ENCODE data around the gene HERPUD1. TPM values are rescaled to one million over a fixed set of nuclear protein-coding genes. Genes with fewer than 3 reads are reported as not detected.

HERPUD1 gene
- total RNA-seq, 1 experiment from 2014 or later: 35.3 TPM

GRCh38 chr16:56948234-56948633 lies 16.3 kb downstream of the HERPUD1 start:
- no peak overlapping the region for H3K4me3 ChIP-seq
- DNase-seq: no peak
- POLR2A ChIA-PET (ENCODE audit: unreplicated experiment): no interaction called here
- H4K20me1 ChIP-seq (ENCODE audit: insufficient read depth): no peaks in the 10 kb centered on the region
- H3K27me3 ChIP-seq (ENCODE audit: insufficient read depth, low read depth): no peaks in the 10 kb centered on the region
- H3K4me2 ChIP-seq: no peak overlapping the region
- H3K27ac ChIP-seq: no peak overlapping the region
- no peaks in the 10 kb centered on the region for H3K9me2 ChIP-seq (ENCODE audit: insufficient read depth)
- CTCF ChIA-PET: no interaction called here
- peaks cover 16% of the 10 kb centered on the region; the same call in 1 of the 2 replicates for H3K36me3 ChIP-seq (ENCODE audit: low read depth)
- H3K79me2 ChIP-seq (ENCODE audit: low read depth): no peaks in the 10 kb centered on the region
- TF ChIP-seq EZH2 (IDR thresholded peaks at IDR 0.05; ENCODE audit: low read depth) (no peak), CTCF (conservative IDR thresholded peaks at IDR 0.05) (no peak)
- H3F3A ChIP-seq (ENCODE audit: insufficient read depth, low read depth): peaks cover 28% of the 10 kb centered on the region
- peaks cover 23% of the 10 kb centered on the region for H3K4me1 ChIP-seq (replicated peaks; ENCODE audit: insufficient read depth)
- intact Hi-C loops (cut with micrococcal nuclease; ENCODE audit: unreplicated experiment): loop anchor here (5.0 kb wide), 1 partner anchor 219 kb away; no protein-coding TSS in a partner anchor
- H3K9me3 ChIP-seq (ENCODE audit: insufficient read depth, low read depth): no peaks in the 10 kb centered on the region
- no TSS peak for BruUV-seq (replicated peaks)
- H2AFZ ChIP-seq: no peak overlapping the region

- Histone ChIP-seq H3K4me3 (no peak overlapping the region), H4K20me1 (ENCODE audit: insufficient read depth) (no peaks in the 10 kb centered on the region), H3K9me3 (ENCODE audit: insufficient read depth, low read depth) (no peaks in the 10 kb centered on the region), H3K79me2 (ENCODE audit: low read depth) (no peaks in the 10 kb centered on the region), H3K4me1 (replicated peaks; ENCODE audit: insufficient read depth) (peaks cover 5% of the 10 kb centered on the region), H3K36me3 (ENCODE audit: low read depth) (no peaks in the 10 kb centered on the region), H3F3A (ENCODE audit: insufficient read depth, low read depth) (peaks cover 10% of the 10 kb centered on the region), H3K27ac (no peak overlapping the region), H3K27me3 (ENCODE audit: insufficient read depth, low read depth) (no peaks in the 10 kb centered on the region), H3K4me2 (no peak overlapping the region), H3K9me2 (ENCODE audit: insufficient read depth) (no peaks in the 10 kb centered on the region), H2AFZ (no peak overlapping the region)
- intact Hi-C loops (cut with micrococcal nuclease; ENCODE audit: unreplicated experiment): loop anchor here (5.0 kb wide), 1 partner anchor 158 kb away; no protein-coding TSS in a partner anchor
- no peak for TF ChIP-seq EZH2 (IDR thresholded peaks at IDR 0.05; ENCODE audit: low read depth)
- no peak for TF ChIP-seq CTCF (conservative IDR thresholded peaks at IDR 0.05)
- CTCF ChIA-PET: no interaction called here
- DNase-seq: no peak
- POLR2A ChIA-PET (ENCODE audit: unreplicated experiment): no interaction called here
- no TSS peak for BruUV-seq (replicated peaks)
Measured at GRCh38 chr16:56950051-56950450, 18.1 kb downstream of the HERPUD1 start.

GRCh38 chr16:56950455-56950854 lies 18.5 kb downstream of the HERPUD1 start:
- Histone ChIP-seq H3K4me3 (no peak overlapping the region), H3K4me2 (no peak overlapping the region), H3K9me2 (ENCODE audit: insufficient read depth) (no peaks in the 10 kb centered on the region), H3K4me1 (replicated peaks; ENCODE audit: insufficient read depth) (peaks cover under 1% of the 10 kb centered on the region), H3K79me2 (ENCODE audit: low read depth) (no peaks in the 10 kb centered on the region), H3K27ac (no peak overlapping the region), H2AFZ (no peak overlapping the region), H3F3A (ENCODE audit: insufficient read depth, low read depth) (peaks cover 6% of the 10 kb centered on the region), H3K9me3 (ENCODE audit: insufficient read depth, low read depth) (no peaks in the 10 kb centered on the region), H4K20me1 (ENCODE audit: insufficient read depth) (no peaks in the 10 kb centered on the region), H3K36me3 (ENCODE audit: low read depth) (no peaks in the 10 kb centered on the region), H3K27me3 (ENCODE audit: insufficient read depth, low read depth) (no peaks in the 10 kb centered on the region)
- ChIA-PET CTCF (no interaction called here), POLR2A (ENCODE audit: unreplicated experiment) (no interaction called here)
- no TSS peak for BruUV-seq (replicated peaks)
- intact Hi-C loops (cut with micrococcal nuclease; ENCODE audit: unreplicated experiment): loop anchor here (5.0 kb wide), 1 partner anchor 158 kb away; no protein-coding TSS in a partner anchor
- no peak for DNase-seq
- TF ChIP-seq EZH2 (IDR thresholded peaks at IDR 0.05; ENCODE audit: low read depth): no peak
- no peak for TF ChIP-seq CTCF (conservative IDR thresholded peaks at IDR 0.05)
